SJCRH30 (cell line): Measurements from ENCODE around the gene IFIT3. TPM values are rescaled to one million over a fixed set of nuclear protein-coding genes. Genes with fewer than 3 reads are reported as not detected.
A peak's percentile ranks its signal among the peaks of the same experiment; 100 is the strongest.
"Not testable (repeated sequence)": the region's sequence is repeated elsewhere in the genome, so short reads cannot be mapped to it uniquely, and the experiment has no call there.

Experiments
- DNase-seq, 2 experiments: peaks; one replicate each; pipeline ENCODE4 v3.0.0-alpha.2; 2015 to 2020
- H3K27ac ChIP-seq: fragments of 250-450 bp; sonication (Bioruptor Pico); 2 replicates; pipeline ENCODE4 v1.5.1; 2020; ENCODE audit warnings: mild to moderate bottlenecking, moderate library complexity
- H3K27me3 ChIP-seq: fragments of 250-450 bp; sonication (Bioruptor Pico); 2 replicates; pipeline ENCODE4 v1.5.1; 2020; ENCODE audit warnings: mild to moderate bottlenecking, moderate library complexity
- H3K36me3 ChIP-seq: fragments of 250-450 bp; sonication (Bioruptor Pico); 2 replicates; pipeline ENCODE4 v1.5.1; 2020; ENCODE audit warnings: mild to moderate bottlenecking, moderate library complexity
- H3K4me1 ChIP-seq: fragments of 250-450 bp; sonication (Bioruptor Pico); 2 replicates; pipeline ENCODE4 v1.5.1; 2020; ENCODE audit warnings: mild to moderate bottlenecking, moderate library complexity
- H3K4me3 ChIP-seq: fragments of 250-450 bp; sonication (Bioruptor Pico); 2 replicates; pipeline ENCODE4 v1.5.1; 2020; ENCODE audit warnings: mild to moderate bottlenecking, moderate library complexity
- H3K9me3 ChIP-seq: fragments of 250-450 bp; sonication (Bioruptor Pico); replicated peaks from 2 replicates; pipeline ENCODE4 v1.5.1; 2020; ENCODE audit warnings: mild to moderate bottlenecking, moderate library complexity
- total RNA-seq: library from RNA; depleted of rRNA; stranded (reverse); fragments of >200 nt; shearing (Covaris generic); gene quantifications from 2 replicates; pipeline ENCODE4 v1.2.3, GENCODE V29; 2014

Gene IFIT3
- total RNA-seq, 1 experiment from 2014 or later: 0.73 TPM

DNA sequence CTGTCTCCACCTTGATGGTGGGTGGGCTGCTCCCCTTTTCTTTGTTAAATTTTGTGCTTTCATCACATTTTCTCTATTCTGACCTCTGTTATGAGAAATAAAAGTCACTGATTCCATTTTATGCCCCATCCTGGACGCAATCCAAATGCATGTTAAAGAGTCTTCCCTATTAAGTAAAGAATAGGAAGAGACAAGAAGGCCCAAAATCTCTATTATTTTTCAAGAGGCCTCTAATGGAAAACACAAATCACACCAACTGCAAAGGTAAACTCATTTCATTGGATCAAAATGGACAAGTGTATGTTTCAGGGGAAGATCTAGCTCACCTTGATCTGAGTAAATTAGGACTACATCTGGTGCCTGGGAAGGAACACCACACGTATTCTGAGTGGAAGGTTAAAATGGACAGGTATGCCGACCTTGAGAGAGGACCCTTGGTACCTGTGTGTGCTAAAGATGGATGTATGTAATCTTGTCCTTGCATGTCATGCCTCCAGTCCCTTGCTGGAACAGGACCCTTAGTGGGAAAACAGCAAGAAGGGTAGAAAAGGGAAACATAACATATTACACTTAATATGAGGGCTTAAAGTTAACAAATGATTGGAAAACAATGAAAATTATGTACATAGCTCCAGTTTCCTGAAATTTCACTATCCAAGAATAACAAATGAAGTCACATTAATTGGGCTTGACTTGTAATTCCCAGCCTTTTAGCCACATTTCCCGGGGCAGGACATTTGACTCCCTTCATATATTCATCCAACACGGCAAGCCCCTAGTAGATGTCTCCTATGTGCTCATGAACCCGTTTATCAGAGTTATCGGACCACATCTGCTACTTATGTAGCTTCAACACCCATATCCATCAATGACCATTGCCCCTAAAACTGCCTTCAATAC is 18.4 kb upstream of the IFIT3 start:
- no peak overlapping the region for H3K27ac ChIP-seq
- H3K36me3 ChIP-seq: no peaks in the 10 kb centered on the region
- no peak for DNase-seq
- no peak overlapping the region for H3K4me3 ChIP-seq
- H3K27me3 ChIP-seq: no peaks in the 10 kb centered on the region
- H3K9me3 ChIP-seq: no peaks in the 10 kb centered on the region
- no peaks in the 10 kb centered on the region for H3K4me1 ChIP-seq

DNA sequence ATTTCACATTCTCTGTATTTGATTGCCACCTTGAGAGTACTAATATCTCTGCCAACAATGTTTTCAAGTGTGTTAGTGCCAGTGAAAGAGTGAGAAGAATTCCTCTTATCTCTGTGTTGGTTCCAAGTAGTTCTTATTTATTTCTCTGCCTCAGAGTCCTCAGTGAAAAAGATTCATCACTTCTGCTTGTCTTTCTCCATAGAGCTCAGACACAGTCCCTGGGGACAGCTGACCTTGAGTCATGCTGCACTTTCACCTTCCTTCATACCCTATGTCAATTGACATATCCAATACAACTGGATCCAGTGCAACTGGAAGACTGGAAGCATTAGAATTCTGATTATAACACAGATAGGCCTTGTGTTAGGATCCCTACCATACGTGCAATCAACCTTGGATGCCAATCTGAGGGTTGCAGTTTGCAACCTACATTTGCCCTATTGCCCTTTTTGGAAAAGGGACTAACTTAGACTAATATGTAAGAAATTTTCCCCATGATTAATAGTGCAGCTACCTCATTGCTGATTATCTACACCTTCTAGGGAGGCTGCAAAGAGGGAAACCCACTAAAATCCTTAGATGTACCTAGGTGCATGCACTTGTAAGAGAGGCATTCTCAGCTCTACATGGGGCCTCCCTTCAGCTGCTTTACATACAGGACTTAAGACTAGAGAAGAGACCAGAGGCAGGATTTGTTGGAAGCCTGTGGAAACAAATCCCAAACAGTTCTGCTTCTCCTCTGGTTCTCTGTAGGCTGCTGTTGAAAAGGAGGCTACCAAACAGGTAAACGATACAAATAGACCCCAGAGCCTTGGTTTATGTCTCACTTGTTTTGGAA is 17.5 kb upstream of the IFIT3 start:
- no peaks in the 10 kb centered on the region for H3K9me3 ChIP-seq
- H3K4me3 ChIP-seq: no peak overlapping the region
- H3K27me3 ChIP-seq: no peaks in the 10 kb centered on the region
- no peaks in the 10 kb centered on the region for H3K4me1 ChIP-seq
- DNase-seq: no peak
- H3K27ac ChIP-seq: no peak overlapping the region
- no peaks in the 10 kb centered on the region for H3K36me3 ChIP-seq

DNA sequence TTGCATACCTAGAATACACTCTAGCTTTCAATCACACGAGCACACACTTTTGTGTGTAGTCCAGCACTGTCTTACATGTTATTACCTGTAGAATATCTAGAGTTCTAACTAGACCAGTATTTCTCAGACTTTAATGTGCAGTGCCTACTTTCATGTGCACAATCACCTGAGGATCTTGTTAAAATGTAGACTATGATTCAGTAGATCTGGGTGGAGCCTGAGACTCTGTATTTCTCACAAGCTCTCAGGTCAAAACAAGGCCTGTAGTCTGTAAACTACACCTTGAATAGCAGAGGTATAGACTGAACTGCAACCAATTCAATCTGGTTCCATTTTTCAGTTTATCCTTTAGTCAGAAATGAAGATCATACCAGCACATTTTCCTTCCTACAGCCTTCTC is 14.8 kb upstream of the IFIT3 start:
- Histone ChIP-seq H3K4me3 (no peak overlapping the region), H3K9me3 (no peaks in the 10 kb centered on the region), H3K36me3 (no peaks in the 10 kb centered on the region), H3K27ac (no peak overlapping the region), H3K4me1 (no peaks in the 10 kb centered on the region), H3K27me3 (no peaks in the 10 kb centered on the region)
- DNase-seq: no peak

DNA sequence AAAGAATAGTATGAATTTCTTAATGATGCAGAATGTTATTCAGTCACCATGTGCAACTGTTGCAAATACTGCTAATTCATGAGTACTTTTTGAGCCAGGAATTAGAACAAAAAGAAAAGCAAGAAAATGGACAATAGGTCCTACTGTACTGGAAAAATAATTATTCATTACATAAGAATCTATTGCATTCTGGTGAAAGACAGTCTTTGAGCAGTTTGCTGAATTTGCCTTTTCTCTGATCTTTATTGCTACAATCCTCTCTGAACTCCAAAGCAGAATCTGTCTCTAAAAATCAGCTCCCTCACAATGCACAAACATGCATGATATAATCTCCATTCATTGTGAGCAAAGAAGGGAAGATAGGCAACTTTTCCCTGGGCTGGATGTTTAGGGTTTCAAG is 13.1 kb upstream of the IFIT3 start:
- H3K4me3 ChIP-seq: no peak overlapping the region
- no peak for DNase-seq
- no peaks in the 10 kb centered on the region for H3K36me3 ChIP-seq
- no peaks in the 10 kb centered on the region for H3K27me3 ChIP-seq
- H3K9me3 ChIP-seq: no peaks in the 10 kb centered on the region
- H3K27ac ChIP-seq: no peak overlapping the region
- no peaks in the 10 kb centered on the region for H3K4me1 ChIP-seq

DNA sequence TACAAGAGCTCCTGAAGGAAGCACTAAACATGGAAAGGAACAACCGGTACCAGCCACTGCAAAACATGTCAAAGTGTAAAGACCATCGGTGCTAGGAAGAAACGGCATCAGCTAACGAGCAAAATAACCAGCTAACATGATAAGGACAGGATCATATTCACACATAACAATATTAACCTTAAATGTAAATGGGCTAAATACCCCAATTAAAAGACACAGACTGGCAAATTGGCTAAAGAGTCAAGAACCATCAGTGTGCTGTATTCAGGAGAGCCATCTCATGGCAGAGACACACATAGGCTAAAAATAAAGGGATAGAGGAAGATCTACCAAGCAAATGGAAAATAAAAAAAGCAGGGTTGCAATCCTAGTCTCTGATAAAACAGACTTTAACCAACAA is 9.8 kb upstream of the IFIT3 start:
- H3K9me3 ChIP-seq, H3K36me3 ChIP-seq, H3K4me3 ChIP-seq, H3K27me3 ChIP-seq, DNase-seq, H3K4me1 ChIP-seq, H3K27ac ChIP-seq: not testable (repeated sequence)

DNA sequence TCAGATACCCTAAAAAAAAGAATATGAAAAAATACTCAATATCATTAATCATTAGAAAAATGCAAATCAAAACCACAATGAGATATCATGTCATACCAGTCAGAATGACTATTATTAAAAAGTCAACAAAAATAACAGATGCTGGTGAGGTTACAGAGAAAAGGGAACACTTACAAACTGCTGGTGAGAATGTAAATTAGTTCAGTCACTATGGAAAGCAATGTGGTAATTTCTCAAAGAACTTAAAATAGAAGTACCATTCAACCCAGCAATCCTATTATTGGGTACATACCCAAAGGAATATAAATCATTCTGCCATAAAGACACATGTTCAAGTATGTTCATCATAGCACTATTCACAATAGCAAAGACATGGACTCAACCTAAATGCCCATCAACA is 2.7 kb upstream of the IFIT3 start:
- not testable (repeated sequence) for H3K36me3 ChIP-seq, DNase-seq, H3K4me3 ChIP-seq

DNA sequence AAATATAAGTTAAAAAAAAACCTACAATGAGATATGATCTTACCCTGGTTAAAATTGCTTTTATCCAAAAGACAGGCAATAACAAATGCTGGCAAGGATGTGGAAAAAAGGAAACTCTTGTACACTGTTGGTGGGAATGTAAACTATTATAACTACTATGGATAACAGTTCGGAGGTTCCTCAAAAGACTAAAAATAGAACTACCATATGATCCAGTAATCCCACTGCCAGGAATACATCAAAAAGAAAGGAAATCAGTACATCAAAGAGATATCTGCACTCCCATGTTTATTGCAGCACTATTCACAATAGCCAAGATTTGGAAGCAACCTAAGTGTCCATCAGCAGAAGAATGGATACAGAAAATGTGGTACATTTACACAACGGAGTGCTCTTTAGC is 1.9 kb upstream of the IFIT3 start:
- H3K4me3 ChIP-seq, H3K4me1 ChIP-seq, H3K9me3 ChIP-seq, H3K27me3 ChIP-seq, DNase-seq, H3K36me3 ChIP-seq, H3K27ac ChIP-seq: not testable (repeated sequence)

More for the DNA sequence above, 2.7 kb upstream of the IFIT3 start:
- H3K9me3 ChIP-seq, H3K27ac ChIP-seq, H3K27me3 ChIP-seq, H3K4me1 ChIP-seq: not testable (repeated sequence)

DNA sequence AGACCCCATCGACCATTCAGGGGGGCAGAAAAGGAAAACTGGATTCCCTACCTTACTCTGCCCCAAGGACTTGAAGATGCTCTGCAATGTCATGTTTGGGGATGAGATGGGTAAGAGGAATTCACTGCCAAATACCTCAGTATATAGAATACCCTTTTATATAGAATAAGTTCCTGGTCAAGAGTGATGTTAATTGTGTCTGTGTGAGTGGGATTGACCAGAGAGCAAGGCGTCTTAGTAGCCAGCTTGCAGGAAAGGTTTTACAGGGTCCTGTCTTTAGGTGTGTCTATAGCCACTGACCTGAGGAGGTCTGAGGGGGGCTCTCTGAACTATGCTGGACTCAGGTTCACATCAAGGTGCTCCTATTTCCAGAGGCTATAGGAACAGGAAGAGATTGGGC is 1.4 kb downstream of the IFIT3 start:
- Histone ChIP-seq H3K9me3 (no peaks in the 10 kb centered on the region), H3K27me3 (no peaks in the 10 kb centered on the region), H3K36me3 (no peaks in the 10 kb centered on the region), H3K27ac (no peak overlapping the region), H3K4me1 (peaks cover 6% of the 10 kb centered on the region), H3K4me3 (no peak overlapping the region)
- no peak for DNase-seq

DNA sequence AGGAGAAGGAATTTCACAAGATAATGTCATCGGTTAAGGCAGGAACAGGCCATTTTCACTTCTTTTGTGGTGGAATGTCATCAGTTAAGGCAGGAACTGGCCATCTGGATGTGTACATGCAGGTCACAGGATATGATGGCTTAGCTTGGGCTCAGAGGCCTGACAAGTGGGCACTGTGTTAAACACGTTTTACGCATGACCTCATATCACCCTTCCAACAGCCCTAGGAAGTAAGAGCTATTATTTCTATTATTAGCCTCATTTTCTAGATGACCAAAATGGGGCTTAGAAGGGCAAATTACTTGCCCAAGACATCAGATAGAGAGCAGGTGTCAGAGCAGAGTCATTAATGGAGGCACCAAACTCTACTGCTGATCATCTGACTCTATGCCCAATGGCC is 2.2 kb downstream of the IFIT3 start:
- not testable (repeated sequence) for H3K36me3 ChIP-seq, H3K27ac ChIP-seq, H3K4me3 ChIP-seq, H3K4me1 ChIP-seq, H3K27me3 ChIP-seq, H3K9me3 ChIP-seq
- peak; percentile 17 to 39 for DNase-seq

DNA sequence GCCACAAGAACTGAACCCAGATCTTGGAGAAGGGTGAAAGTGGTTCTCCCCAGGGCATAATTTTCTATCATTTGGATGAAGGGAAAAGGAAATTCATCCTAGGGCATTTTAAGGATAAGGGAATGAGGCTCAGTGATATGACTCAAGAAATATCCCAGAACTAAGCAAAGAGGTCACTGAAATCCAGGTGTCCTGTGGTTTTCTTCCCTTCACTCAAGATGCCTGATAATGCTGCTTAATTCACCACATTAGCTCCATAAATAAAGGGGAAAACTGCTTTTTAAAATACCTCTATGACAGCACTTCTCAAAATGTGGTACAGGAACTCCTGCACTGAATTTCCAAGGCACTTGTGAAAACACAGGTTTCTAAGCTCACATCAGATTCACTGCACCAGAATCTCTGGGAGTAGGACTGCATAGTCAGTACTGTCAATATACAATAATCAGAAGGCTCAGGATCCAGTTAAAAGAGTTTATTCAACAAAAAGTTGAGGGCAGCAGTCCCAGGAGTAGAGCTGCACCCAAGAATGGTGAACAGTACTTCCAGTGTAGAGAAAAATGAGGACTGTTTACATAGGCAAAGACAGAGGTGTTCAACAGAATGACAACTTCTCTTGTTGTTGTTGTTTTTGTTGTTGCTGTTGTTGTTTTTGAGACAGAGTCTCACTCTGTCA is 2.9 kb downstream of the IFIT3 start:
- no peaks in the 10 kb centered on the region for H3K27me3 ChIP-seq
- no peaks in the 10 kb centered on the region for H3K9me3 ChIP-seq
- no peaks in the 10 kb centered on the region for H3K36me3 ChIP-seq
- no peak overlapping the region for H3K4me3 ChIP-seq
- H3K27ac ChIP-seq: no peak overlapping the region
- peaks cover 6% of the 10 kb centered on the region for H3K4me1 ChIP-seq
- DNase-seq: no peak

DNA sequence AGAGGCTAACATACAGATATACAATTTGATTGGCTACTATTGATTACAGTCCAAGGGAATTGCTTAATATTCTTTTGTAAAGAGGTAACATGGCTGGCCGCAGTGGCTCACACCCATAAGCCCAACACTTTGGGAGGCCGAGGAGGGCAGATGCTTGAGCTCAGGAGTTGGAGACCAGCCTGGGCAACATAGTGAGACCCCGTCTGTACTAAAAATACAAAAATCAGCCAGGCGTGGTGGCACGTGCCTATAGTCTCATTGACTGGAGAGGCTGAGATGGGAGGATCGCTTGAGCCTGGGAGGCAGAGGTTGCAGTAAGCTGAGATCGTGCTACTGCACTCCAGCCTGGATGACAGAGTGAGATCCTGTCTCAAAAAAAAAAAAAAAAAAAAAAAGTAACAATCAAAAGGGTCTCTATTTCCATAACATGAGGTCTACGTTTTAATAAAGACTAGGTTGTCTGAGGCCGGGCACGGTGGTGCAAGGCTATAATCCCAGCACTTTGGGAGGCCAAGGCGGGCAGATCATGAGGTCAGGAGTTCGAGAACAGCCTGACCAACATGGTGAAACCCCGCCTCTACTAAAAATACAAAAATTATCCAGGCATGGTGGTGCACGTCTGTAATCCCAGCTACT is 3.8 kb downstream of the IFIT3 start:
- not testable (repeated sequence) for DNase-seq, H3K4me1 ChIP-seq, H3K27me3 ChIP-seq, H3K4me3 ChIP-seq, H3K36me3 ChIP-seq, H3K27ac ChIP-seq, H3K9me3 ChIP-seq

DNA sequence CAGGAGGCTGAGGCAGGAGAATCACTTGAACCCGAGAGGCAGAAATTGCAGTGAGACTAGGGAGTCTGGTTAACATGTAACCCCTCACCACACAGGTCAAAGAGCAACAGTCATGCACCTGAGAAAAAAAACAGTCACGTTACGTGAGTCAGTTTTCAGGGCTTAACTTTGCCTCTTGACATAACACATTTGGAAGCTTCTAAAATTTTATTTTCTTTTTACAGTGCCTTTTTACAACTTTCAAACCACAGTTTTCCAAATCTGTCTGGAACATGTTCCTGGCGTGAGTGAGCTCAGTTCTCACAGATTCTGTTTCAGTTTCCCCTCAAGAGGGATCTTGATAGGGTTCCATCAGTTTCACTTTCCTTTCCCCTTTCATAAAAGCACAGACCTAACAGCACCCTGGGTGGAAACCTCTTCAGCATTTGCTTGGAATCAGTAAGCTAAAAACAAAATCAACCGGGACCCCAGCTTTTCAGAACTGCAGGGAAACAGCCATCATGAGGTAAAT is 4.4 kb downstream of the IFIT3 start:
- H3K9me3 ChIP-seq: no peaks in the 10 kb centered on the region
- no peak overlapping the region for H3K27ac ChIP-seq
- H3K36me3 ChIP-seq: no peaks in the 10 kb centered on the region
- no peaks in the 10 kb centered on the region for H3K27me3 ChIP-seq
- peaks cover 6% of the 10 kb centered on the region for H3K4me1 ChIP-seq
- H3K4me3 ChIP-seq: no peak overlapping the region
- no peak for DNase-seq

DNA sequence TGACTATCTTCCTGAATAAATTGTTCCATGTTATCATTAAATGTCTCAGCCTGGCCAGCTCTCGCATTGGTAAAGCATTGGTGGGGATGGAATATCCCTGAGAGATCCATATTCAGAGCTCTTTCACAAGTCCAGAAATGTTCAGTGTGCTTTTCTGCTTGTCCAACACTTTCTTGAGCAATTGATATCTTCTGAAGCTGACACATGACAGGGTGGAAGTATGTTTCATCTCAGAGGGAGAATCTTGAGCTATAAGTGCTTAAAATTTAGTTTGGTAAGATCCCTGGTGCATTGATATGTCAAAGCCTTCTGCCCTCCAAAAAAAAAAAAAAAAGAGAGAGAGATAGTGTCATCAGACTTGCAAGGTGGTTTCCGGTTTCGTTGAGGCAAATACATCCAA is 7.4 kb downstream of the IFIT3 start:
- DNase-seq: no peak
- Histone ChIP-seq H3K4me3 (no peak overlapping the region), H3K27me3 (no peaks in the 10 kb centered on the region), H3K27ac (no peak overlapping the region), H3K4me1 (peaks cover 2% of the 10 kb centered on the region), H3K9me3 (no peaks in the 10 kb centered on the region), H3K36me3 (no peaks in the 10 kb centered on the region)

DNA sequence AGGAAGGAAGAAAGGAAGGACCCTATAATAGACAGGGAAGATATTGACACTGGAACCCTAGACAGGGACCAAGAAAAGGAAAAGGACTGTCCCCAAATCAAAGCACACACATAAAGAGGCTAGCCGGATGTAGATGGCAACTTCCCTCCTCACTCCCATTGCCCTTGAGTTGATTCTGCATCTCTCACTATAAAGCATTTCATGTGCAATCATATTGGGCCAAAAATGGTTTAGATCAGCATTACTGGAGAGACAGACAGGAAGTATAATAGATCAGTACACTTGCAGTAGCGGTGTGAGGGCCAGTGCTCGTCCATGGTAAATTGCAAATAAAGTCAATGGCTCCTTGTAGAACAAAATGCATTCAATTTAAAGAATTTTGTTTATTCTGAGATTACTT is 8.4 kb downstream of the IFIT3 start:
- Histone ChIP-seq H3K4me1 (no peaks in the 10 kb centered on the region), H3K36me3 (no peaks in the 10 kb centered on the region), H3K4me3 (no peak overlapping the region), H3K27me3 (no peaks in the 10 kb centered on the region), H3K27ac (no peak overlapping the region), H3K9me3 (no peaks in the 10 kb centered on the region)
- DNase-seq: no peak
